Retina (tissue), 1 donor: ENCODE measurements around the gene PRKRA.
"Not testable (repeated sequence)": the region's sequence is repeated elsewhere in the genome, so short reads cannot be mapped to it uniquely, and the experiment has no call there.

Source experiments
- DNase-seq: peaks from one replicate; pipeline ENCODE4 v3.0.0-alpha.2; 2016

Gene PRKRA

DNA sequence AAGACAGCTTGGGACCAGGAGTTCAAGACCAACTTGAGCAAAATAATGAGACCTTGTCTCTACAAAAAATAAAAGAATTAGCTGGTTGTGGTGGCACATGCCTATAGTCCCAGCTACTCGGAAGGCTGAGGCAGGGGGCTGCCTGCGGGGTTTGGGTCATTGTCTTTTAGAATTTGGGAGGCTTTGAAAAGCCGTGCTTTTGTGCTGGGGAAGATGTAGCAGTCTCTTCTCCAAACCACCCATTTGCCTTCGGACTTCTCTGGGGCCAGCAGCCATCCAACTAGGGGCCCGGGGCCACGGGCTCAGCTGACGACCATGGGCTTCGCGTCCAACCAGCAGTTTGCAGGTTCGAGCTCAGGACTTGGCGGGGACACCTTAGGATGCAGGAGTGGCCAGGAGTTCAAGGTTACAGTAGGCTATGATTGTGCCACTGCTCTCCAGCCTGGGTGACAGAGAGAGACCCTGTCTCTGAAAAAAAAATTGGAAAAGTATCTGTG lies 6.5 kb upstream of the PRKRA start:
- DNase-seq, result no peak

DNA sequence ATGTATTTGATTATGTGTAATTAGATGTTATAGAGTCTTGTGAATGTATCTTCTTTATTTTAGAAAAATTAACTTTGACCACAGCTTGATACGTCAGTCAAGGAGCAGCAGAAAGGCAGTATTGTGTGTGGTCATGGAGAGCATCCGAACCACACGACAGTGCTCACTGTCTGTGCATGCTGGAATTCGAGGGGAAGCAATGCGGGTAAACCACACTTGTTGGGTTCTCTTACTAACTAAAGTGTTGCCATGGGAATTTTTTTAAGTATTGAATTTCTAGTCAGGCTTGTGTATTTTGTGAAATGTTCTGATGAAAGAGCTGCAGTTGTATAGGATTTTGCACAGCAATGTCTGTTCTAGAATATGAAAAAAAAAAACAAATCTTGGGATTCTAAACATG lies 5.0 kb upstream of the PRKRA start:
- no peak for DNase-seq

DNA sequence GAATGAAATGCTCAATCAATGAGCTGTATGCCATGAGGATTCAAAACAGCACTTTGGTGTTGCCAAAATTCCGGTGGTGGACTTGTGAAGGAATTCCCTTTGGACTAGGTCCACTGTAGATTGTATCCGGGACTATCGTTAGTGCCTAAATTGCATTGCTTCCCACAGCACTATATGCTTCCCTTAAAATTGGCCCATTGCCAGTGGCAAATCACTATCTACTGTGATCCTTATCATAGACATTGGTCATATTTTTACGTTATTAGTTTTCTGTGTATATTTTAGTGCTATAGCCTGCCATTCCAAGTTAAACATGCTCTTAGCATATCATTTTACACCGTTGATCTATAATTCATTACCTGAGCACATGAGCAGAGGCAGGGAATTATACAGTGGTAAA lies 1.9 kb upstream of the PRKRA start:
- DNase-seq, result no peak

DNA sequence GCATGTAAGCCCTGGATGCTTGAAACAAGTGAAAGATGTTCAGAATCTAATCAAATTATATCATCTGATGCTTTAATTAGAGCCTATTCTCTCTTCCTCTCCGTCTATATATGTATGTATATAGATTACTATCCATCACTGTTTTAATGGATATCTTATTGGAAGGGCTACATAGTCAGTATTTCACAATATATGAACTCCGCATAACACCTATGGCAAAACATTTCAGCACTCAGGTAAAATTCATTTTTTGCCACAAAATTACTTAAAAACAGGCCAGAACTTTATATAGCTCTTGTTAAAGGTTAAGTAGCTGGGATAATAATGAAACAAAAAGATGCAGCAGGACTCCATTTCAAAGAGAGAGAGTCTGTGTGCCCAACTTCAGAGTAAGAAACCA lies 1.4 kb upstream of the PRKRA start:
- peak; percentile 16 for DNase-seq

DNA sequence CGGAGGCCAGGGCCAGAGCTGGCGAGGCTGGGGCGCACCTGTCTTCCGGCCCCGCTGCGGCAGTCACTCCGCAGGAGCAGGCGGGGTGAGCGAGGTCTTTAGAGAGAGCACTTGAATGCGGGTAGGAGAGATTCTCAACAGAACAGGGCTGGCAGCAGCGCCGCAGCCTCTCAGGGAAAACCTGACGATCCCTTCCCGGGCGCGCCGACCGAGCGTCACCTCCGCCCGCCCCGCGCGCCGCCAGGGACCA lies 526 bp downstream of the PRKRA start:
- DNase-seq, result no peak

DNA sequence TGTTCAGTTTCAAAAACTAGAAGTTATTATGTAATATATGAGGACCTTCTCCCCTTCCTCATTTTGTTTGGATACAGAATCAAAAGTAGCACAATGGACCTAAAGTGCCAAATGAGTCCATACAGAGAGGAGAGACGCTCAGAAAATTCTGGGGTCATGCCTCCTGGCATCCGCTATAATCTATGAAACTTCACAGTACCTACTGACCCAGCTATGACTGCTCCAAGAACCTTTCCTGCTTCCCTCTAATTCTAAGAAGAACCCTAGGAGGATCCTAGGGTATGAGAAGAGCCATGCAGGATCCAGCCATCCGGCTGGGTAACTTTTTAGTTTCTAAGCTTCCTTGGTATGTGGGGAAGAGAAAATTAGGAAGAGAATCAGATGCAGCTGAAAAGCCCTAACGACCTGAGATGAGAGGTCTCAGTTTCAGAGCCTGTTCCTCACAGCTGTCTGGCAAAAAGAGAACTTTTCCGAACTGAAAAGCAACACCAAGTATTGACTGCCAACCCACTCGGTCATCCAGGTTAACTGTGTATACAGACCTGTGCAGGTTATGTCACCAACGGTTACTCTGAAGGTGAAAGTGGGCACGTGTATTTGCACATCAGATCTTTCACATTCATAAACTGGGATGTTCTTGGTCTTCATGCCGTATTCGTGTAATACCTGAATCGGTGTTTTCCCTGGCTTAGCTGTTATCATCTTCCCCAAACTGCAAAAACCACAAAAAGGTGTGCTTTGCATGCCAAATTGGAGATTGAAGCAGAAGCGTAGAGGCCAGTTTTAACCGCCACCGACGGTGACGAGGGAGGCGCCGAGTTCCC lies 1.1 kb downstream of the PRKRA start:
- DNase-seq, result no peak

DNA sequence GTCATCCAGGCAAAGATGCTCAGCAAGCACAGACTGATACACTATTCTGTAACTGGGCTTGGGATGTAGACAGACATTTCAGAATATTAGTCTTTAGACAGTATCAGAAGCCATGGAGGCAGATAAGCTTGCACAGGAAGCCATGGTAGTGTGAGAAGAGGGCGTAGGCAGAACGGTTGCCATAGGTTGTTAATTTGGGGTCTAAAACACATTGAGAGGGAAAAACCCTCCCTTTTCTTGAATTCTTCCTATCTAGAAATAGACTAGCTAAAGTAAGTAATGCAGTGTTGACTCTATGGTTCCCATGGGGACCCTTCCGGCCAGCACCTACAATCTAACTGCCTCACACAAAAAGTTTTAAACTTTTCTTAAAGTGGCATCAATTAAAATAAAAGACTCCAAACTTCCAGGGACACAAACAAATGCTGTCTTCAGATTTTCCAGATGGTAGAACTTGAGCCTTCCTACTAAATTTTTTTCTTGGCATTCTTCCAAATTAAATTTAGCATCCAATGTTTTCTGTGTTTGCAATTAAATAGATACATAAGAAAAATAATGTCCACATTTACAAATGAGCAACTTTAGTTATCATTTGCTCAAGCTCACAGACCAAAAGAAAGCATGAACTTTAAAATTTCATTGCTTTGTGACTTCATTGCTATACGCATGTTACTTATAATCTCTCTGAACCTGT lies 1.9 kb downstream of the PRKRA start:
- no peak for DNase-seq

DNA sequence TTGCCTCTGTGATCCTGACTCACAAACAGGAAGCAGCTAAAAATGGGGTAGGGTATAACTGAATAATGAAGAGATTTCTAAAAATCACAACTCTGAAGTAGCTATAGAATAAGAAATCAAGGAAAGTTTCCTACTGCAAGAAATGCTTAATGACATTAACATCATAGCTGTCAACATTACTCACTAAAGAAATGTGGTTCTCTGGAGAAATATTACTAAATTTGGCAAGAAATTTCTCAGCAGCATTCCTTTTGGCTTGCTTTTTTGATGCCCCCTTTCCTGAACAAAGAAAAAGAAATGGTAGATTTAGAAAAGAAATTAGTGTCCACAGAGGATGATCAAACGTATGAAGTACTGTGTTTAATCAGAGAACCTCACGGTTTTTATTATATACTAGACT lies 9.5 kb downstream of the PRKRA start:
- DNase-seq, result no peak

DNA sequence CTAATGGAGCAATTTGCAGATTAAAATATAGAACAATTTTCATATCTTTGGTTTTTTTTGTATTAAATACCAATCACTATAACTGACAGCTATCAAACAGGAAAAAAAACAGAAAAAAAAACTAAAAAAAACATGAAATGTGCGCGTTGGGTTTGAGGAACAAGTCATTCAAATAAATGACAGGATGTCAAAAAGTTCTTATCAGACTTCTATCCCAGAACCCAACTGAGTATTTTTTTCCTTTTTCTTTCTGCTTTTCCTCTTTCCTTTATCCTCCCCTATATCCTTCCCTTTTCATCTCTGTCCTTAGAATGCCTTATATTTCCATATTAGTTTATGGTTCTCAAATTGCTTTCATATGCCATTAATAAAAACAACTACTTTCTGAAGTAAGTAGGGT lies 14.3 kb downstream of the PRKRA start:
- DNase-seq, result no peak

DNA sequence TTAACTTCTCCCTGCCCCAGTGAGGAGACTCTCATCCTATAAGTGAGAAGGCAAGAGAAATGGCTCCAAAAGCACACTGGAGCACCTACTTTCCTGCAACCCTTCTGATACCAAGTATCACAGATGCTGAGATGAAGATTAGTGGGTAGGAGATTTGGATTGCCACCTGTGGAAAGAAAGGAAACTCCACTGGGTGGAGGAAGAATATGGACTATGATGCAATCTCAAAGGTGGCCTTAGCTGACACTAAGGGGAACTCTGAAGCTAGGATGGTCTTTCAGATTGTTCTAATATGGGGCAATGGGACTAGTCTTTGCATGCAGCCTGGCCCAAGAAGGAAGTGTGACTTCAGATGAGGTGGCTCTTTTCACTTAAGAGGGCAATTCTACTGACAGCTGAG lies 21.6 kb downstream of the PRKRA start:
- DNase-seq, result no peak

DNA sequence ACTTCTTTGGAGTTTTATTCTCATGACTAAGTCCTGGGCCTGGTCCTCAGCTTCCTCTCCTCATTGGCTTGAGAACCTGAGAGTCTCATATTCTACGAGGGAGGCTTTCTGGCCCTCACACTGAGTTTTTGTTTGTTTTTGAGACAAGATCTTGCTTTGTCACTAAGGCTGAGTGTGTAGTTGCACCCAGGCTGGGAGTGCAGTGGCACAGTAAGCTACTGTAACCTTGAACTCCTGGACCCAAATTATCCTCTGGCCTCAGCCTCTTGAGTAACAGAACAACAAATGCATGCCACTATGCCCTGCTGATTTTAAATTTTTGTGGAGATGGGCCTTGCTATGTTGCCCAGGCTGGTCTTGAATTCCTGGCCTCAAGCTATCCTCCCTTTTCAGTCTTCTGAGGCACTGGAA lies 22.6 kb downstream of the PRKRA start:
- no peak for DNase-seq

DNA sequence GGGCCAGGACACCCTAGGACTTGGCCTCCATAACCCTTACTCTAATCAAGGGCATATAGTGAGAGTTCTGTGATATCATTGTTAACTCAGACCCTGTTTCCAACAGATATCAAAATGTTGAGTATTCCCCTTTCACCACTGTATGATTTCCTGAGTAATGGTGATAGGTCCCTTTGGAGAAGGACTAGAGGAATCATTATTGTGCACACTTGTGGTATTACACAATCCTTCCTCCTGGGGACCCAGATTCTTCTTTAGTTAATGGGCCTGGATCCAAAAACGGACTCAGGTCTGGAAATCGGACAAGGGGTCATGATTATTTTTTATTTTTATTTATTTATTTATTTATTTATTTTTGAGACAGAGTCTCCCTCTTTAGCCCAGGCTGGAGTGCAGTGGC lies 23.5 kb downstream of the PRKRA start:
- DNase-seq, result no peak

DNA sequence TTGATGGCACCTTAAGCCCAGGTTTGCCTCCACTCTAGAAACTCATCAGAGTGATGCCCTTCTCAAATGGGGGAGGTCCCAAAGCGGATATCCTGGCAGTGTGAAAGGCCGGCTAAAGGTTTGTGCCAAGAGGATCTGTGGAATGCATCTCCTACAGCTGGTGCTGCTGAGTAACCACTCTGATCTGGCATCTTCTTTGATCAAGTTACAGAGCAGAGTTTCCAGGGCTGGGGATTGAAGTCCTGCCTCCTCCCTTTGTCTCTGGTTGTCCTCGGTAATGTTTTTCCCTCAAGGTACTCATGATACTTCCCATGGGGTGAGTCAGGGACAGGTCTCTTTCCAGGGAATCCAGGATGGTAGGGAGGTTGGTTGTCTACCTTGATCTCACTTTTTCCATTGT lies 24.6 kb downstream of the PRKRA start:
- DNase-seq, result no peak

DNA sequence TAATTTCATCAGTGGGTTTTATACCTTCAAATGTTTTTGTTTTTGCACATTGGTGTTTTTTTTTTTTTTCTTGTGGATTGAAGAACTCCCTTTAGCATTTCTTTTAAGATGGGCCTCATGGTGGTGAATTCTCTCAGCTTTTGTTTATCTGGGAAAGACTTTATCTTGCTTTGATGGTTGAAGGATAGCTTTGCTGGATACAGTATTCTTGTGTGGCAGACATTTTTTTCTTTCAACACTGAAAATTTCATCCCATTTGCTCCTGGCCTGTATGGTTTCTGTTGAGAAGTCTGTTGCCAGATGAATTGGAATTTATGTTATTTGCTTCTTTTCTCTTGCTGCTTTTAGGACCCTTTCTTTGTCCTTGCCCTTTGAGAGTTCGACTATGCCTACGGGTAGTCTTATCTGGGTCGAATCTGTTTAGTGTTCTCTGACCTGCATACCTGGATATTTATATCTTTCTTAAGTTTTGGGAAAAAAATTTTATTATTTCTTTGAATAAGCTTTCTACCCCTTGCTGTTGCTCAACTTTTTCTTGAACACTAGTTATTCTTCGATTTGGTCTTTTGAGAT lies 25.6 kb downstream of the PRKRA start:
- no peak for DNase-seq

DNA sequence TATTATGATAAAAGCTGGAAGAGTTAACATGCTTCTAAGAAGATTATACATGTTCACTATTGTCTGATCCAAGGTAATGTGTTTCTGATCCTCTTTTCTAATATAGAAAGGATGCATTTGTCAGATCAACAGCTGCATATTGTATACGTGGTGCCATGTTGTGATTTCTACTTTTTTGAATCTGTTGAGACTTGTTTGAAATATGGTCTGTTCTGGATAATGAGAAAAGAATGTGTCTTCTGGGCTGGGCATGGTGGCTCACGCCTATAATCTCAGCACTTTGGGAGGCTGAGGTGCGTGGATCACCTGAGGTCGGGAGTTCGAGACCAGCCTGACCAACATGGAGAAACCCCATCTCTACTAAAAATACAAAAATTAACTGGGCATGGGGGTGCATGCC lies 27.2 kb downstream of the PRKRA start:
- not testable (repeated sequence) for DNase-seq

DNA sequence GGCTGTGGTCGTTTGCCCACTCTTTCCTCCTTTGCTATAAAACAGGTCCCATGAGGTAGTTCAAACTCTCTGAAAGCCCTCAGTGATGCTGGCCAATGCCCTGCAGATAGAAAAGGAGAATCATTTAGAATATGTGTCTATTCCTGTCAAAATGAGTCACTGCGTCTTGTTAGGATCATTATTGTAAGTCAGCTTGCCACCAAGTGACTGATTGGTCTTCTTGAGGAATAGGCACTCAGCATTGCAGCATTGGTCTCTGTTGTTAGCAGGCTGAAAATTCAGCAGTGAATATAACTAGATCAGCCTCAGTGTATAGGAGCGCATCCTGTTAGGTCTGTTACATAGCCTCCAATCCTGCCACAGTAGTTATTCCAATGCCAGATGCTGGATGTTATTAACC lies 28.9 kb downstream of the PRKRA start:
- no peak for DNase-seq

DNA sequence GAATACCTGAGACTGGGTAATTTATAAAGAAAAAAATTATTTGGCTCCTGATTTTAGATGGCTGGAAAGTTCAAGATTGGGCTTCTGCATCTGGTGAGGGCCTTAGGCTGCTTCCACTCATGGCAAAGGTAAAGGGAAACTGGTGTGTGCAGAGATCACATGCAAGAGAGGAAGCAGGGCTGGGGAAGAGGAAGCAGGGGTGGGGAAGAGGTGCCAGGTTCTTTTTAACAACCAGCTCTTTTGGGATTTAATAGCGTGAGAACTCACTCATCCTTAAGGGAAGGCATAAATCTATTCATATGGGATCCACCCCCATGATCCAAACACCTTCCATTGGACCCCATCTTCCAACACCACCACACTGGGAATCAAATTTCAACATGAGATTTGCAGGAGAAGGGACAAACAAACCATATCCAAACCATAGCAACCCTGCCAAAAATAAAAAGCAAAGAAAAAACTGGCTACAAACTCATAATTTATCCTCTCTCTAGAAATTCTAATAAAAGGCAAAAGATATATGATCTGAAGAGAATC lies 30.4 kb downstream of the PRKRA start:
- no peak for DNase-seq

DNA sequence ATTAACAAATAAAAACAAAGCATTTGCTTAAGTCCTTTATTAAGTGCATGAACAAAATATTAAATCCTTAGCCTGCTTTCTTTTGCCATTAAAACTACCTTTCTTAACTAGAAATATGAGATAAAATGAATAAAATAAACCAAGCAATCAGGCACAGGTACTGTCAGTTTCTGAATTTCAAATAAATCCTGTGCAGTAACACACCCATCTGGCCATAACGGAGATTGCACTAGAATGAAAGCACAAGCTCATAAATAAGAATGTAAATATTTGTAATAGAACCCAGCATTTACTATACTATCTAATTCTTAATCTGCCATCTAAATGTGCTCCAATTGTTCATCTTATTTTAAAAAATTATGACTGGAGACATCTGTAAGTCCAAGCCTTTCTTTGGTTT lies 31.9 kb downstream of the PRKRA start:
- no peak for DNase-seq

DNA sequence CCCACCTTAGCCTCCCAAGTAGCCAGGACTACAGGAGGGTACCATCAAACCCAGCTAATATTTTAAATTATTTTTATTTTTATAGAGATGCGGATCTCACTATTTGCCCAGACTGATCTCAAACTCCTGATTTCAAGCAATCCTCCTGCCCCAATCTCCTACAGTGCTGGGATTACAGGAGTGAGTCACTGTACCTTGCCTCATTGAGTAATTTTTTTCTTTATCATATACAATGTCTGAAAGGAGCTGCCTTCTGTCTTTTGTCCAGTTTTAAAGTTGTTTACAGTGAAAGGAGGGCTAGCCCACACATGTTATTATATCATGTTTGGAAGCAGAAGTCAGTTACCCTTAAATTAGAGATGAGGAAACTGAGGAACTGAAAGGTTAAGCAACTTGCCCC lies 32.5 kb downstream of the PRKRA start:
- DNase-seq, result no peak

DNA sequence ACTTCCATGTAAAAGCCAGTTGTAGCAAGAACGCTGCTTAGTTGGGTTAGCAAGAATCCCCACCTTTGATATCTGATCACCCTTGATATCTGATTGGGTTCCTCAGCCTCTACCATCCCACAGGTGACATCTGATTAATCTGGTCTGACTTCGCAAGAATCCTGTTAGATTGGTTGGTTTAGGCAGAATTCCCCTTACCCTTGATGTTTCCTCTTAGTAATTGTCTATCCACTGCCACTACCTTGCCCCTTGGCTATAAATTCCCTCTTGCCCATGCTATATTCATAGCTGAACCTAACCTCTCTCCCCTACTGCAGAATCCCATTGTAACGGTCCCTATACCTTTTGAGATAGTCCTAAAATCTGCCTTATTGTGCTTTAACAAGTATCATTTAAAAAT lies 33.1 kb downstream of the PRKRA start:
- no peak for DNase-seq

DNA sequence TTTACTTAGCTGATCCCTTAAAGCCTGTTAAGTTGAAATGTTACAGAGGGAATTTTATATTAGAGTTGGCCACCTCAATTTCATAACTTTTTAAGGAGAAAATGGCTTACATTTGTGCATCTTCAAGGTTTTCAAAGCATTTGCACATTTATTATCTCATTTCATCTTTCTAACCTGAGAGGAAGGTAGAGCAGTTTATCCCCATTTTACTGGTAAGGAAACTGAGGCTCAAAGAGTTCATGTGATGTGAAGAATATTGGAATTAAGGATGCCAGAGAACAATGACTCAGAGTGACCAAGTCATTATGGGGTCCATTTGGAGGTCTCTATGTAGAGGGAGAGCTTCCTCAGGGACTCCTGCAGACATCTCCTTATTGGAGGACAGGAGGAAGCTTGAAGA lies 35.0 kb downstream of the PRKRA start:
- DNase-seq, result no peak

DNA sequence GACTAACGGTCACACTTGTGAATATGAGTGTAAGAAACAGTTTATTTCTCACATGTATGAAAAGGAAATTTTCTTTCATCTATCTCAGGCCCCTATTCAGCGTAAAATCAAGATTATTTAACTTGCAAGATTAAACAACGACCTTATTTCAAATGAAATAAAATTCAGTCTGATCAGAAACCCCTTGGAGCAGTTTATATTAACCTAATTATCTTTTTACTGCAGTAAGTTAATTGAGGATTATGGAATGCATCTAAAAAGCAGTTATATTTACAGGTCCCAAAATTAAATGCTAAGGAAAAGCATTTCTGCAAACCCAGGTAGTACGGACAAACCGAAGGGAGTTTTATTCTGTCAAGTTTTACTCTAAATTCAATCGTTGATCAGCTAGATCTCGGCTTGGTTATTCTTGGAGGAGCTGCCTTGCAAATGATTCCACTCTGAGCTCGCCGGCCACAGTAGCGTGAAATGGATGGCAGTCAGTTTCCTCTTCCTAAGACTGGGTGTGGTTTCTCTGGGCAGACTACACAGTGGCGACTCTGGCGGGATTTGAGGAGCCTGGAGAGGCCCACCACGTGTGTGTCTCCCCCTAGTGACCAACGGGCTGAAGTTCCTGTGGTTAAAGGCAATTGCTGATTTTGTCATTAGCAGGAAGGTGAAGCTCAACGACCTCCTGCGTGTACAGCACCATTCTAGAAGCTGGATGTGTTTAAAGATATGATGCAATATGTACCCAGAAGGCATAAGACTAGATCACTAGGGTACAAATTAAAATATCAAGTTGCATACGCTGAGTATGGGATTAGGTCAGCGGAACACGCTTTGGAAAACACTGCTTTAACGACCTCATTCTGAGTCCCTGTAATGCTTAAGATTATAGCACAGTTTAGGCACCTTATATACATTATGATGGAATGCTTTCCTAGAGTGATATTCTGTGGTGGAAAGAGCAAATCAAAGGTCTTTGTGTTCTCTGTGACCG lies 36.4 kb downstream of the PRKRA start:
- DNase-seq, result peak; percentile 90
